Neuron (in vitro differentiated cells): ENCODE results near the gene SIRT7.
"Not testable (repeated sequence)": the region's sequence is repeated elsewhere in the genome, so short reads cannot be mapped to it uniquely, and the experiment has no call there.

ENCODE experiments used
- H2AFZ ChIP-seq: one replicate; pipeline ENCODE4 v1.6.1; 2013; ENCODE audit warnings: low read depth, mild to moderate bottlenecking, inconsistent platforms, low read length, moderate library complexity
- H3K27me3 ChIP-seq: one replicate; pipeline ENCODE4 v1.6.1; 2013; ENCODE audit warnings: low read length; ENCODE audit not compliant: insufficient read depth
- H3K36me3 ChIP-seq: one replicate; pipeline ENCODE4 v1.6.1; 2013; ENCODE audit warnings: low read length; ENCODE audit not compliant: insufficient read depth
- H3K4me1 ChIP-seq: one replicate; pipeline ENCODE4 v1.6.1; 2013; ENCODE audit warnings: low read length; ENCODE audit not compliant: insufficient read depth
- H3K4me3 ChIP-seq: 2 replicates; pipeline ENCODE4 v1.5.1; 2013; ENCODE audit warnings: mild to moderate bottlenecking, low read length, moderate library complexity
- H3K9me3 ChIP-seq: one replicate; pipeline ENCODE4 v1.6.1; 2013; ENCODE audit warnings: low read length

Gene SIRT7

GRCh38 chr17:81925860-81926450, 8.0 kb upstream of the SIRT7 start:
- Histone ChIP-seq H2AFZ (no peak overlapping the region), H3K27me3 (no peaks in the 10 kb centered on the region), H3K36me3 (peaks cover 11% of the 10 kb centered on the region), H3K9me3 (no peaks in the 10 kb centered on the region), H3K4me3 (peak overlapping the region; percentile 71), H3K4me1 (peaks cover 22% of the 10 kb centered on the region)

GRCh38 chr17:81924557-81925532, 6.9 kb upstream of the SIRT7 start:
- Histone ChIP-seq H3K9me3 (no peaks in the 10 kb centered on the region), H3K27me3 (no peaks in the 10 kb centered on the region), H2AFZ (no peak overlapping the region), H3K4me3 (no peak overlapping the region), H3K4me1 (peaks cover 22% of the 10 kb centered on the region), H3K36me3 (peaks cover 13% of the 10 kb centered on the region)

- Histone ChIP-seq H3K4me1 (peaks cover 22% of the 10 kb centered on the region), H3K4me3 (no peak overlapping the region), H3K27me3 (no peaks in the 10 kb centered on the region), H2AFZ (no peak overlapping the region), H3K9me3 (no peaks in the 10 kb centered on the region), H3K36me3 (peaks cover 13% of the 10 kb centered on the region)
Observed at GRCh38 chr17:81923302-81924260, 5.6 kb upstream of the SIRT7 start.

GRCh38 chr17:81922566-81923301, 4.8 kb upstream of the SIRT7 start:
- H2AFZ ChIP-seq: no peak overlapping the region
- peaks cover 21% of the 10 kb centered on the region for H3K4me1 ChIP-seq
- no peak overlapping the region for H3K4me3 ChIP-seq
- no peaks in the 10 kb centered on the region for H3K9me3 ChIP-seq
- H3K27me3 ChIP-seq: no peaks in the 10 kb centered on the region
- H3K36me3 ChIP-seq: peaks cover 13% of the 10 kb centered on the region

GRCh38 chr17:81921996-81922565, 4.1 kb upstream of the SIRT7 start:
- no peaks in the 10 kb centered on the region for H3K9me3 ChIP-seq
- H3K27me3 ChIP-seq: no peaks in the 10 kb centered on the region
- no peak overlapping the region for H2AFZ ChIP-seq
- H3K36me3 ChIP-seq: peaks cover 13% of the 10 kb centered on the region
- no peak overlapping the region for H3K4me3 ChIP-seq
- peaks cover 25% of the 10 kb centered on the region for H3K4me1 ChIP-seq

GRCh38 chr17:81921537-81921862, 3.5 kb upstream of the SIRT7 start:
- Histone ChIP-seq H2AFZ (no peak overlapping the region), H3K27me3 (no peaks in the 10 kb centered on the region), H3K36me3 (peaks cover 13% of the 10 kb centered on the region), H3K4me1 (peaks cover 29% of the 10 kb centered on the region), H3K4me3 (no peak overlapping the region), H3K9me3 (no peaks in the 10 kb centered on the region)

- Histone ChIP-seq H3K36me3 (peaks cover 17% of the 10 kb centered on the region), H2AFZ (no peak overlapping the region), H3K4me1 (peaks cover 23% of the 10 kb centered on the region), H3K9me3 (no peaks in the 10 kb centered on the region), H3K4me3 (no peak overlapping the region), H3K27me3 (no peaks in the 10 kb centered on the region)
Observed at GRCh38 chr17:81920612-81921536, 2.9 kb upstream of the SIRT7 start.

GRCh38 chr17:81918832-81919545, 1.0 kb upstream of the SIRT7 start:
- Histone ChIP-seq H3K36me3 (peaks cover 34% of the 10 kb centered on the region), H3K4me1 (peaks cover 13% of the 10 kb centered on the region)

GRCh38 chr17:81918333-81918669, 325 bp upstream of the SIRT7 start:
- peak overlapping the region; percentile 66 for H3K4me3 ChIP-seq
- H3K27me3 ChIP-seq, H3K9me3 ChIP-seq, H2AFZ ChIP-seq: not testable (repeated sequence)
- peaks cover 41% of the 10 kb centered on the region for H3K36me3 ChIP-seq
- H3K4me1 ChIP-seq: peaks cover 13% of the 10 kb centered on the region

More at GRCh38 chr17:81918832-81919545, 1.0 kb upstream of the SIRT7 start:
- no peaks in the 10 kb centered on the region for H3K27me3 ChIP-seq
- H2AFZ ChIP-seq: no peak overlapping the region
- no peak overlapping the region for H3K4me3 ChIP-seq
- H3K9me3 ChIP-seq: no peaks in the 10 kb centered on the region

- Histone ChIP-seq H3K4me3 (peak overlapping the region; percentile 66), H3K36me3 (peaks cover 46% of the 10 kb centered on the region), H3K9me3 (no peaks in the 10 kb centered on the region), H2AFZ (no peak overlapping the region), H3K27me3 (no peaks in the 10 kb centered on the region), H3K4me1 (peaks cover 13% of the 10 kb centered on the region)
Observed at GRCh38 chr17:81916234-81917001, 1.6 kb downstream of the SIRT7 start.
